ENCODE measurements around the gene F12. TPM values are rescaled to one million over a fixed set of nuclear protein-coding genes. Genes with fewer than 3 reads are reported as not detected.

F12 gene
- total and polyA plus RNA-seq, 2 of the 8 experiments (the other 6 are each of a cell fraction or from before 2014, with no cell fraction given) = 6.5 to 7.8 TPM

- TF ChIP-seq CHD7 (IDR thresholded peaks at IDR 0.05; ENCODE audit: insufficient replicate concordance, low read length) = no peak
- no peak for TF ChIP-seq SIX5 (IDR thresholded peaks at IDR 0.05; ENCODE audit: low read depth, low read length)
- no peak for TF ChIP-seq CBX8 (IDR thresholded peaks at IDR 0.05; ENCODE audit: borderline replicate concordance, low read depth, low read length)
- TF ChIP-seq CHD1 (IDR thresholded peaks at IDR 0.05; ENCODE audit: low read depth, low read length) = no peak
- TF ChIP-seq SIN3A (conservative IDR thresholded peaks at IDR 0.05 in 1 of 2, IDR thresholded peaks at IDR 0.05 in 1 of 2; ENCODE audit: low read depth in 1 of 2, low read length in 2 of 2) = no peak
- TF ChIP-seq RXRA (IDR thresholded peaks at IDR 0.05; ENCODE audit: insufficient read depth, low read depth, low read length) = no peak
- no peak for TF ChIP-seq NRF1 (IDR thresholded peaks at IDR 0.05; ENCODE audit: low read depth, low read length)
- no peak for TF ChIP-seq BCL11A (IDR thresholded peaks at IDR 0.05; ENCODE audit: low read depth in 2 of 2, low read length in 2 of 2)
- TF ChIP-seq EGR1 (IDR thresholded peaks at IDR 0.05; ENCODE audit: borderline replicate concordance, low read depth, low read length) = no peak
- no peak for TF ChIP-seq E2F6 (IDR thresholded peaks at IDR 0.05)
- no peak for TF ChIP-seq GTF2F1 (IDR thresholded peaks at IDR 0.05; ENCODE audit: borderline replicate concordance, low read depth, low read length)
- no peak for TF ChIP-seq SIRT6 (IDR thresholded peaks at IDR 0.05; ENCODE audit: low read length)
Measured at GRCh38 chr5:177384134-177384533, 25.2 kb downstream of the F12 start, which contains the start of gene SLC34A1 (continued).
